NCI-H345 (cell line): ENCODE measurements around the gene TMEM271.

Experiments
- DNase-seq: peaks from one replicate; lab custom pipeline; 2025; lab: John Stamatoyannopoulos, UW

TMEM271 gene

GRCh38 chr4:581181-581580 is 5.1 kb upstream of the TMEM271 start:
- DNase-seq = no peak

- DNase-seq = no peak
Measured at GRCh38 chr4:579543-580175, 3.6 kb upstream of the TMEM271 start.

- no peak for DNase-seq
Measured at GRCh38 chr4:578451-579443, 2.7 kb upstream of the TMEM271 start.

GRCh38 chr4:577499-578450 is 1.7 kb upstream of the TMEM271 start:
- no peak for DNase-seq

- no peak for DNase-seq
Measured at GRCh38 chr4:576991-577498, 950 bp upstream of the TMEM271 start.

GRCh38 chr4:575281-576141 is 584 bp downstream of the TMEM271 start:
- no peak for DNase-seq

GRCh38 chr4:574346-575161 is 1.5 kb downstream of the TMEM271 start:
- DNase-seq = no peak

- no peak for DNase-seq
Measured at GRCh38 chr4:573122-573892, 2.8 kb downstream of the TMEM271 start.

GRCh38 chr4:572594-572993 is 3.5 kb downstream of the TMEM271 start:
- DNase-seq = no peak

- no peak for DNase-seq
Measured at GRCh38 chr4:571838-572572, 4.1 kb downstream of the TMEM271 start.

GRCh38 chr4:570754-571153 is 5.3 kb downstream of the TMEM271 start:
- DNase-seq = no peak

GRCh38 chr4:569958-570667 is 6.0 kb downstream of the TMEM271 start:
- no peak for DNase-seq

- no peak for DNase-seq
Measured at GRCh38 chr4:568962-569361, 7.1 kb downstream of the TMEM271 start.

GRCh38 chr4:568351-568652 is 7.8 kb downstream of the TMEM271 start:
- no peak for DNase-seq

GRCh38 chr4:567457-568350 is 8.4 kb downstream of the TMEM271 start:
- DNase-seq = no peak

- DNase-seq = no peak
Measured at GRCh38 chr4:566508-567295, 9.4 kb downstream of the TMEM271 start.
